GM19099 (cell line): ENCODE data around the gene RASIP1.

Experiments
- POLR2A ChIP-seq: IDR thresholded peaks from 3 replicates; pipeline ENCODE4 v1.6.1; 2011; ENCODE audit warnings: low read depth; ENCODE audit not compliant: insufficient read length; ENCODE audit errors: extremely low read depth

The RASIP1 gene

DNA sequence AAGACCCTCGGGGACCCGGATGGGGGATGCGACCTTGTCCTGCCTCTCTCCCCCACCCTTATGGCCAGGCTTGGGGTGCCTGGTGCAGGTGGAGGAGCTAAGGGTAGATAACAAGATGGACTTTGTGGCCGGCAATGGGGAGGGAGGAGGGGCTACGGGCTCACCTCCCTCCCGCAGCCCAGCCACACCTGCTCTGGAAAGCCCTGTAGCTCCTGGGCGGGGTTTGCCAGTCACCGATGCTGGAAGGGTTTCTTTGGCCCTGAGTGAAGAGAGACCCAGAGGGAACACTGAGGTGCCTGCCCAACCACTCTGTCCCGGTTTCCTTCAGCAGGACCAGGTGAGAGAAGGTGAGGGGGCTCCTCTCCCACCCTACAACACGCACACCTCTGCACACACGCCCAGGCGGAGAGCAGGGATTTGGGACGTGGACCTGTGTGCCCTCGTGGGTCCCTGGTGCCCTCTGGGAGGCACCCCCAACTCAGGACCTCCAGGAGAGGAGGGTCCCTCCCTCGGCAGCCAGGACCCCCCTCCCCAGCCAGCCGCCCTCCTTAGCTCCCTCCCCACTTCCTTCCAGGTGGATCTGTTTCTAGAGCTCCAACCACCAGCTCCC is 44.6 kb downstream of the RASIP1 start, which contains the start of gene FUT2:
TSS of gene FUT2 (plus strand) at position 229 of the 610 bp plus-strand sequence. CDS start 6,986 bp downstream, outside the sequence.
- TF ChIP-seq POLR2A: no peak

DNA sequence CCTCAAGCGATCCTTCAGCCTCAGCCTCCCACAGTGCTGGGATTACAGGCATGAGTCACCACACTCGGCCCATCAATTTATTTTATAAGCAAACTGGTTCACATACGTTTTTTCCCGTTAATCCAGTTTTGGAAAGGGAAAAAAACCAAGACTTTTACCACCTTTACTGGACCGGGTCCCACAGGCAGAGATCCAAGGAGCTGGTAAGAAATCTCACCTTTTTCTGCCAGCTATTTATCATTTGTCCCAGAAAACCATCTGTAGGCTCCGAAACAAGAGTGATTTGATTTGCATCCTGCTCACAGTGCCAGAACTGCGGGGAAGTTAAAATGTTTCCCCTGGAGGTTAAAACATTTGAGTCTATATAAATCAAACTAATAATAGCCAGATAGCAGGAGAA is 51.0 kb downstream of the RASIP1 start:
- no peak for TF ChIP-seq POLR2A

- no peak for TF ChIP-seq POLR2A
These were observed 52.6 kb downstream of the RASIP1 start for GRCh38 chr19:48687776-48688175.

DNA sequence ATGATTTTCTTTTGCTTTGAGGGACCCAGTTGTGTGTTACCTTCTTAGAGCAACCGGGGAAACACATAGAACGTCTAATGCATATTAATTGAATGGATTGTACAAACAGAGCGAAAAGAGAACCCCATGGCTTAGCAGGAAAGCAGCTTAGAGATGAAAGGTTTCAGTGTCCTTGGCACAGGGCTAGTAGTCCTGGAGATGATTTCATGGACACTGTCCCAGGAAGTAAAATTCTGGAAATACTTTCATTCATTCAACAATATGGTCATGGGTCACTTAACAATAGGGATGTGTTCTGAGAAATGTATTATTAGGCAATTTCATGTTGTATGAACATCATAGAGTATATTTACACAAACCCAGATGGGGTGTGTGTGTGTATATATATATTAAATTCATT is 54.3 kb downstream of the RASIP1 start:
- no peak for TF ChIP-seq POLR2A

DNA sequence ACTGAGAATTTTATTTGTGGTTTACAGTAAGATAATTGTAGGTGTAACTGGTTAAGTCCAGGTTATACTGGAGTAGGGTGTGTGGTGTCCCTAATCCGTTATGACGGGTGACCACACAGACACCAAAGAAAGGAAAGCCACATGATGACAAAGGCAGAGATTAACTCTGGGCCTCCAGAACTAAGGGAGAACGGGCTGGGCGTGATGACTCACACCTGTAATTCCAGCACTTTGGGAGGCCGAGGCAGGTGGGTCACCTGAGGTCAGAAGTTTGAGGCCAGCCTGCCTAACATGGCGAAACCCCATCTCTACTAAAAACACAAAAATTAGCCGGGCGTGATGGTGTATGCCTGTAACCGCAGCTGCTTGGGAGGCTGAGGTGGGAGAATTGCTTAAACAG is 54.8 kb downstream of the RASIP1 start:
- no peak for TF ChIP-seq POLR2A

GRCh38 chr19:48683349-48683748 is 57.1 kb downstream of the RASIP1 start:
- no peak for TF ChIP-seq POLR2A

DNA sequence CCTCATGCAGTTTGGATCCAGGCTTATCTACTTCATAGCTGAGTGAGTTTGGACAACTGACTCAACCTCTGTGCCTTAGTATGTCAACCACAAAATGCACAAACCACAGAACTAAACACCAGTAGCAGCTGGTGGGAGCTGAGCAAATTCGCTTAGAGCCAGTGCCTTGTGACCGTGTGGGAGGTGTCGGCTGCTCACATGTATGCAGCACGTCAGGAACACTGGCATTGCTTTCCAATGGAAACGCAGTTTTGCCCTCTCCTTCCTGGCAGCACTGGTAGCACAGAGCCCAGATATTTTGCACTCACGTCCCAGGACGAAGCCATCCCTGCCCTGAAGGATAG is 59.3 kb downstream of the RASIP1 start:
- TF ChIP-seq POLR2A: no peak

GRCh38 chr19:48680436-48681126 is 59.8 kb downstream of the RASIP1 start:
- no peak for TF ChIP-seq POLR2A

DNA sequence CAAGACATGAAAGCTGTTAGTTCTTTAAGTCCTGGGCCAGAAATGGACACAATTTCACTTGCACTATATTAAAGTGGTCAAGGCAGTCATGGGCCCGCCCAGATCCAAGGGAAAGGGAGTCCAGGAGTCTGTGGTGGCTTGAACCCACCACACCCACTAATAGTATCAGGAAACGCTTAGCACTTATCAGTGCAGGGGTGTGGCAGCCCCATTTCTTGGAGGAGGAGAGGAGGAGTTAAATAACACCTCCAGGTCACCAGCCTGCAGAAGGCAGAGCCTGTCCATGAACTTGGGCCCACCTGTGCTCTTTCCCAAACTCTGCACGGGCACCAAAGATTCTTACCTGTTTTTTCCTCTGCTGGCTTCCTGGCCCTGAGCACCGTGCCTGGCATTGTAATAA is 62.2 kb downstream of the RASIP1 start:
- TF ChIP-seq POLR2A: no peak

- no peak for TF ChIP-seq POLR2A
These were observed 63.5 kb downstream of the RASIP1 start for GRCh38 chr19:48676887-48677286.

DNA sequence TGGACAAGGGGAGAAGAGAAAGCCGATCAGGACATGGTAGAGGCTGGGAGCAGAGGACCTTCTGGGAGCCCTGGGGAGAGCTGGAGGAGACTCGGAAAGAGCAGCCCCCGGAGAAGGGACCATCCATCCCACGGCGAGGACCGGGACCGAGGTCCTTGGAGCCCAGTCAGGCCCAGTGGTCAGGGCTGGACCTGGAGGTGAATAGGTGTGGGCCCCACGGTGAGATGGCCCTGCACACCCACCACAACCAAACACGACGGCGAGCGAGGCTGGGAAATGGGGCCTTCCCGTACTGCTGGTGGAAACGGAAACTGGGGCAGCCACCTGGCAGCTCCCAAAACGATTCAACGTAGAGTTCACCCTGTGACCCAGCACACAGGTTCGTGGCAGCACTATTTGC is 63.9 kb downstream of the RASIP1 start:
- TF ChIP-seq POLR2A: no peak

GRCh38 chr19:48674921-48675824 is 65.2 kb downstream of the RASIP1 start:
- no peak for TF ChIP-seq POLR2A

GRCh38 chr19:48674216-48674809 is 66.1 kb downstream of the RASIP1 start:
- no peak for TF ChIP-seq POLR2A

GRCh38 chr19:48673436-48674100 is 66.8 kb downstream of the RASIP1 start:
- TF ChIP-seq POLR2A: no peak

DNA sequence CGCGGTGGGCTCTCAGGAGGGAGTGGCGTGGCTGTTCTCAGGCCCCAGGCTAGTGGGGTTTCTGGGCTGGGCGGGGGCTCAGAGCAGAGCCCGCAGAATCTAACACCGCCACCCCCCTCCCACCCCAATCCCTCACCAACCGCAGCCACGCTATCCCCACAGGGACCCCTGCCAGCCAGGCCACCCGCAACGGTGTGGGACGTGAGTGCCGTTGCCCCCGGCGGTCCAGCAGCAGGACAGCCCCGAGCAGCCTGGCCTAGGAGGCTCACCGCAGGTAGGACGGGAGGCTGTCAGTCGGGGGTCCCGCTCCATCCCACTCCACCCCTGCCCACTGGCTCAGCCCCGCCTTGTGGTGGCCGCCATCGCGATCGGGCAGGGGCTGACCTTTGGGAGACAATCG is 67.4 kb downstream of the RASIP1 start, which contains the start of gene NTN5:
TSS of gene NTN5 (minus strand) at position 24 of the 400 bp plus-strand sequence. CDS start 2,031 bp downstream, outside the sequence.
- no peak for TF ChIP-seq POLR2A

DNA sequence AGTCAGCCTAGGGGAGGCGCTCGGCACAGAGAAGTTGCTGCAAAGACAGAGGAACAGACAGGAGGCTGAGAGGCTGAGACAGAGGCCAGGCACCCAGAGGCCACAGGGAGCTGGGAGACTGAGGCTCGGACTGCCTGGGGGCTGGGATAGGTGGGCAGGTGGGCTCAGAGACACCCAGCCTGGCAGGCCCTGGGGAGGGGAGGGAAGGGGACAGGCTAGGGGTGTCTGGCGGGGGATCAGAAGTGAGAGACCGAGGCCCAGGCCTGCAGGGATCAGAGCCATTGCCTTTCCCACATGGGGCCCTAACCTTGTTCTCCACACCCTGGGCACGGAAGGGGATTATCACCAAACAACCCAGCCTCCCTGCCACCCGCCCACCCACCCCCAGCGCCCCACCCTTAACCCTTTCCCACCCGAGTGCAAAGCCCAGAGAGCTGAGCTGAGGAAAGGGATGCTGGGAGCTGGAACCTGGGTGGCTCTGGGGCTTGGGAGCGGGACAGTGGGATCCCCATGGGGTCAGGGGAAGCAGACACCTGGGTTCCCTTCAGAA is 68.9 kb downstream of the RASIP1 start:
- TF ChIP-seq POLR2A: no peak
